Endothelial cell of umbilical vein (primary cell): Measurements from ENCODE around the gene RPS21. TPM values are rescaled to one million over a fixed set of nuclear protein-coding genes. Genes with fewer than 3 reads are reported as not detected.

ENCODE experiments used
- BruUV-seq: library from RNA; stranded (reverse); fragments of 400-500 nt; replicated peaks from 2 replicates; lab custom pipeline; 2021; lab: Mats Ljungman, UMichigan
- CTCF ChIA-PET: fragments of 300-600, 350-600 bp; sonication (Branson Sonifier 250); formaldehyde crosslinking; loops from one replicate; lab custom pipeline; 2021; ENCODE audit warnings: antibody characterized with exemption, inconsistent platforms; lab: Charles Lee
- POLR2A ChIA-PET: fragments of 300-600, 350-600 bp; sonication (Branson Sonifier 250); formaldehyde crosslinking; loops from one replicate; lab custom pipeline; 2021; ENCODE audit warnings: antibody characterized with exemption, inconsistent platforms; lab: Charles Lee
- DNase-seq: peaks from one replicate; pipeline ENCODE4 v3.0.0-alpha.2; 2011; ENCODE audit warnings: low read depth, low spot score
- FAIRE-seq: peaks from 2 replicates; lab custom pipeline; 2011; peaks lifted over from hg19 to GRCh38; lab: Jason Lieb, UNC
- H2AFZ ChIP-seq: 2 replicates; pipeline ENCODE4 v1.6.0; 2012; ENCODE audit warnings: low read depth, low read length, control low read depth, inconsistent platforms
- H3K27ac ChIP-seq: 2 replicates; pipeline ENCODE4 v1.5.1; 2011; ENCODE audit warnings: low read depth, mild to moderate bottlenecking, control low read depth, low read length, moderate library complexity; ENCODE audit not compliant: insufficient read depth
- H3K27me3 ChIP-seq, 2 experiments: 2 replicates each; pipeline versions ENCODE4 v1.6.0 to v1.6.1; 2011; ENCODE audit warnings: low read length in 2 of 2, mixed read lengths in 1 of 2; ENCODE audit not compliant: control insufficient read depth in 2 of 2, insufficient read depth in 2 of 2
- H3K36me3 ChIP-seq, 2 experiments: 2 replicates in 1 of 2; 3 replicates in 1 of 2; pipeline ENCODE4 v1.5.1; 2011; ENCODE audit warnings: low read length in 2 of 2, mild to moderate bottlenecking in 1 of 2, moderate library complexity in 1 of 2; ENCODE audit not compliant: control insufficient read depth in 2 of 2, insufficient read depth in 2 of 2; ENCODE audit errors: extremely low read depth in 1 of 2
- H3K4me1 ChIP-seq: 3 replicates; pipeline ENCODE4 v1.5.1; 2011; ENCODE audit warnings: mild to moderate bottlenecking, low read length; ENCODE audit not compliant: control insufficient read depth, insufficient read depth; ENCODE audit errors: extremely low read depth
- H3K4me2 ChIP-seq: 2 replicates; pipeline ENCODE4 v1.6.1; 2011; ENCODE audit warnings: low read length, control low read depth, mixed read lengths; ENCODE audit not compliant: insufficient read depth
- H3K4me3 ChIP-seq, 3 experiments: fragments of 200-600 bp in 1 of 3; sonication (generic), shearing (Covaris generic) in 1 of 3; replicated peaks in 1 of 3; 2 replicates each; pipeline ENCODE4 v1.5.1; 2011 to 2016; ENCODE audit warnings: control low read depth in 3 of 3, low read length in 3 of 3, mild to moderate bottlenecking in 2 of 3, inconsistent platforms in 1 of 3, low read depth in 1 of 3, moderate library complexity in 1 of 3; ENCODE audit not compliant: insufficient read depth in 1 of 3
- H3K79me2 ChIP-seq: 2 replicates; pipeline ENCODE4 v1.6.0; 2012; ENCODE audit warnings: low read length, inconsistent platforms; ENCODE audit not compliant: control insufficient read depth, insufficient read depth
- H3K9ac ChIP-seq: replicated peaks from 2 replicates; pipeline ENCODE3; 2011; ENCODE audit warnings: low read length, control low read depth; ENCODE audit not compliant: insufficient read depth; ENCODE audit errors: extremely low read depth
- H3K9me1 ChIP-seq: replicated peaks from 3 replicates; pipeline ENCODE4 v1.6.0; 2011; ENCODE audit warnings: mild to moderate bottlenecking, low read length; ENCODE audit not compliant: control insufficient read depth, insufficient read depth; ENCODE audit errors: extremely low read depth
- H3K9me3 ChIP-seq: replicated peaks from 2 replicates; pipeline ENCODE4 v1.5.1; 2012; ENCODE audit warnings: low read length, inconsistent platforms; ENCODE audit not compliant: control insufficient read depth, insufficient read depth
- H4K20me1 ChIP-seq: replicated peaks from 2 replicates; pipeline ENCODE3; 2011; ENCODE audit warnings: mild to moderate bottlenecking, low read length; ENCODE audit not compliant: control insufficient read depth, insufficient read depth; ENCODE audit errors: extremely low read depth
- CTCF ChIP-seq, 2 donors: IDR thresholded peaks; 1 replicate in 1 of 2; 2 replicates in 1 of 2; pipeline ENCODE4 v1.5.1; 2011; ENCODE audit warnings: low read length in 2 of 2, mild to moderate bottlenecking in 2 of 2, moderate library complexity in 2 of 2, control low read depth in 1 of 2, inconsistent platforms in 1 of 2, low read depth in 1 of 2; ENCODE audit not compliant: insufficient read depth in 1 of 2; ENCODE audit errors: extremely low read depth in 1 of 2
- EZH2 ChIP-seq: IDR thresholded peaks from 2 replicates; pipeline ENCODE4 v1.6.1; 2012; ENCODE audit warnings: borderline replicate concordance, low read depth, mild to moderate bottlenecking, moderate library complexity, low read length, inconsistent platforms; ENCODE audit not compliant: severe bottlenecking
- FOS ChIP-seq: IDR thresholded peaks from 2 replicates; pipeline ENCODE4 v1.6.1; 2011; ENCODE audit warnings: mild to moderate bottlenecking, low read length, moderate library complexity, borderline replicate concordance; ENCODE audit not compliant: insufficient read depth
- GATA2 ChIP-seq: IDR thresholded peaks from 2 replicates; pipeline ENCODE4 v1.7.0; 2011; ENCODE audit warnings: low read depth, mild to moderate bottlenecking, moderate library complexity, mixed read lengths, low read length; ENCODE audit not compliant: insufficient read length, insufficient read depth
- JUN ChIP-seq: IDR thresholded peaks from 2 replicates; pipeline ENCODE4 v1.6.1; 2011; ENCODE audit warnings: borderline replicate concordance, low read depth; ENCODE audit not compliant: insufficient read length, insufficient read depth
- MYC ChIP-seq: IDR thresholded peaks from one replicate; pipeline ENCODE4 v1.6.1; 2011; ENCODE audit warnings: mild to moderate bottlenecking, low read depth, low read length
- POLR2A ChIP-seq: IDR thresholded peaks from 2 replicates; pipeline ENCODE4 v1.6.1; 2012; ENCODE audit warnings: low read depth, mild to moderate bottlenecking, control low read depth, low read length
- POLR2AphosphoS5 ChIP-seq: IDR thresholded peaks from 2 replicates; pipeline ENCODE4 v1.6.1; 2012; ENCODE audit warnings: low read depth, mild to moderate bottlenecking, control low read depth, low read length, moderate library complexity; ENCODE audit not compliant: insufficient read depth
- dilution Hi-C: fragments of 300-500 bp; cut with MboI; formaldehyde crosslinking; loops from one replicate; pipeline ENCODE4 v1.15.0; 2019; ENCODE audit warnings: low sequenced_read_pairs; ENCODE audit not compliant: extremely low pct_ligation_motif_present
- intact Hi-C: fragments of 100-400 bp; cut with micrococcal nuclease; formaldehyde crosslinking; loops from one replicate; pipeline ENCODE4 v1.10.0; 2022
- polyA plus RNA-seq, 4 experiments: library from polyadenylated mRNA; depleted of rRNA in 3 of 4; stranded (reverse) in 3 of 4; unstranded in 1 of 4; fragments of >200 nt; gene quantifications; 2 replicates each; pipeline versions ENCODE4 v1.2.1 to v1.2.3, GENCODE V29; 2011 to 2012; ENCODE audit warnings: missing spikeins in 1 of 4
- total RNA-seq: library from RNA; stranded (reverse); gene quantifications from 2 replicates; pipeline ENCODE4 v1.2.3, GENCODE V29; 2021
- TF ChIP-seq, protein P1 (sequence below): IDR thresholded peaks from 2 replicates; pipeline ENCODE4 v1.6.1; 2011; ENCODE audit not compliant: insufficient read depth, insufficient read length

The RPS21 gene
- total and polyA plus RNA-seq, 2 donors (not counting 3 experiments of a cell fraction or from before 2014, with no cell fraction given) = 1,644 to 7,710 TPM

DNA sequence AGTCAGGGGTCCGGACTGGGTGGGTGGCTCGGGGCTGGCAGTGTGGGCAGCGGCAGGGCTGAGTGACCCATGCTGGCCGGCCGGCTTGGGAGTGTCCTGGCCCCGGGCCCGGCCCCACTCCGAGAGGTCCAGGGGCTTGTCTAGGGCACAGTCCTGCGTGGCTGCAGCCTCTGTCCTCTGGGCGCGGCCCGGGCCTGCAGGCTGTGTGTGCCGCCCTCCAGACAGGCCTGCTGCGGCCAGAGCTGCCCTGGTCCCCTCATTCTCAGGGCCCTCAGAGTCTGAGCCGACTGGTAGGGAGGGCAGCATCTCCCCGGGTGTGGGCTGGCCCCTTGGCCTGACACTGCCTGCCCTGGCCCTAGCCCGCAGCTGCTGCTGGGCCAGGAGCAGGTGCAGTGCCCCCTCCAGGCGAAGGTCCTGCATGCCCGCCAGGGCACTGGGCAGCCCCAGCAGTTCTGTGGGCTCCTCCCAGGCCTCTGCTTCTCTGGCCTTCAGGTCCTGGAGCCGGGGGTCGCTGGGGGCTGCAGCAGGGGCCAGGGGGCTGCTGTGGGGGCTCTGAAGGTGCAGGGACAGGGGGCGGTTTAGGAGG, 27.1 kb downstream of the RPS21 start:
- Histone ChIP-seq H3K79me2 (no peaks in the 10 kb centered on the region), H3K4me3 (no peak overlapping the region), H3K27ac (no peak overlapping the region), H2AFZ (no peak overlapping the region), H4K20me1 (no peaks in the 10 kb centered on the region), H3K36me3 (no peaks in the 10 kb centered on the region), H3K9me3 (no peaks in the 10 kb centered on the region), H3K9ac (no peak overlapping the region), H3K4me2 (no peak overlapping the region), H3K4me1 (no peaks in the 10 kb centered on the region), H3K9me1 (no peaks in the 10 kb centered on the region), H3K27me3 (no peaks in the 10 kb centered on the region)
- ChIA-PET POLR2A (no interaction called here), CTCF (no interaction called here)
- intact Hi-C loops = no loop called here
- dilution Hi-C loops = no loop called here
- TF ChIP-seq CTCF (IDR thresholded peaks at IDR 0.05; ENCODE audit: extremely low read depth in 1 of 2, insufficient read depth in 1 of 2, low read depth in 1 of 2, low read length in 2 of 2) (peak; percentile 12 to 35), GATA2 (no peak)
- BruUV-seq = no TSS peak
- no peak for FAIRE-seq
- no peak for DNase-seq

- Histone ChIP-seq H3K4me3 (no peak overlapping the region), H3K27me3 (no peaks in the 10 kb centered on the region), H3K9me1 (no peaks in the 10 kb centered on the region), H3K27ac (no peak overlapping the region), H3K36me3 (no peaks in the 10 kb centered on the region), H4K20me1 (no peaks in the 10 kb centered on the region), H2AFZ (no peak overlapping the region), H3K79me2 (no peaks in the 10 kb centered on the region), H3K4me1 (no peaks in the 10 kb centered on the region), H3K9ac (no peak overlapping the region), H3K4me2 (no peak overlapping the region), H3K9me3 (no peaks in the 10 kb centered on the region)
- TF ChIP-seq JUN = no peak
- TF ChIP-seq, protein P1, sequence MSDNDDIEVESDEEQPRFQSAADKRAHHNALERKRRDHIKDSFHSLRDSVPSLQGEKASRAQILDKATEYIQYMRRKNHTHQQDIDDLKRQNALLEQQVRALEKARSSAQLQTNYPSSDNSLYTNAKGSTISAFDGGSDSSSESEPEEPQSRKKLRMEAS = no peak
- TF ChIP-seq CTCF (IDR thresholded peaks at IDR 0.05; ENCODE audit: extremely low read depth in 1 of 2, insufficient read depth in 1 of 2, low read depth in 1 of 2, low read length in 2 of 2) = no peak
- TF ChIP-seq EZH2 = no peak
- no peak for TF ChIP-seq POLR2AphosphoS5
- TF ChIP-seq GATA2 = no peak
- TF ChIP-seq MYC = no peak
- TF ChIP-seq POLR2A = no peak
- no peak for TF ChIP-seq FOS
- no peak for FAIRE-seq
- no TSS peak for BruUV-seq
- dilution Hi-C loops = no loop called here
- ChIA-PET POLR2A (no interaction called here), CTCF (interaction anchor here (1.2 kb wide), 1 partner anchor 202 kb away, joined by 3 read pairs; no protein-coding TSS in a partner anchor)
- intact Hi-C loops = no loop called here
- DNase-seq = no peak
Observed at GRCh38 chr20:62415354-62416111, 28.6 kb downstream of the RPS21 start.
